GM13976 (cell line): ENCODE data around the gene DDX28.
A peak's percentile ranks its signal among the peaks of the same experiment; 100 is the strongest.
"Not testable (repeated sequence)": the region's sequence is repeated elsewhere in the genome, so short reads cannot be mapped to it uniquely, and the experiment has no call there.

Experiments used
- DNase-seq: peaks from one replicate; pipeline ENCODE4 v3.0.0; 2012; ENCODE audit warnings: low spot score
- CTCF ChIP-seq: IDR thresholded peaks from 2 replicates; pipeline ENCODE4 v1.5.1; 2012; ENCODE audit warnings: borderline replicate concordance, mild to moderate bottlenecking; ENCODE audit not compliant: insufficient read depth; ENCODE audit errors: extremely low read depth, missing control alignments, control extremely low read depth
- in situ Hi-C: fragments of 300-500 bp; cut with MboI; formaldehyde crosslinking; loops from one replicate; pipeline ENCODE4 v1.12.0; 2022; ENCODE audit warnings: low sequenced_read_pairs, mixed read lengths, inconsistent platforms; ENCODE audit not compliant: unreplicated experiment

The DDX28 gene

GRCh38 chr16:68041783-68042182, 18.8 kb upstream of the DDX28 start:
- TF ChIP-seq CTCF: no peak
- in situ Hi-C loops: loop anchor here (25.0 kb wide), 1 partner anchor 354 kb away; no protein-coding TSS in a partner anchor
- no peak for DNase-seq

GRCh38 chr16:68040506-68041288, 17.7 kb upstream of the DDX28 start:
- TF ChIP-seq CTCF: peak; percentile 89
- DNase-seq: peak; percentile 84
- in situ Hi-C loops: loop anchor here (25.0 kb wide), 1 partner anchor 353 kb away; no protein-coding TSS in a partner anchor

- no peak for TF ChIP-seq CTCF
- in situ Hi-C loops: loop anchor here (25.0 kb wide), 1 partner anchor 351 kb away; no protein-coding TSS in a partner anchor
- DNase-seq: no peak
Observed at GRCh38 chr16:68037841-68038597, 15.0 kb upstream of the DDX28 start.

GRCh38 chr16:68035227-68035626, 12.2 kb upstream of the DDX28 start:
- no peak for DNase-seq
- TF ChIP-seq CTCF: no peak
- in situ Hi-C loops: loop anchor here (25.0 kb wide), 1 partner anchor 348 kb away; no protein-coding TSS in a partner anchor

GRCh38 chr16:68033101-68033500, 10.1 kb upstream of the DDX28 start:
- DNase-seq: no peak
- TF ChIP-seq CTCF: no peak
- in situ Hi-C loops: loop anchor here (25.0 kb wide), 1 partner anchor 346 kb away; no protein-coding TSS in a partner anchor

- in situ Hi-C loops: loop anchor here (25.0 kb wide), 1 partner anchor 345 kb away; no protein-coding TSS in a partner anchor
- no peak for DNase-seq
- TF ChIP-seq CTCF: no peak
Observed at GRCh38 chr16:68031951-68032350, 8.9 kb upstream of the DDX28 start.

GRCh38 chr16:68030108-68030507, 7.1 kb upstream of the DDX28 start:
- in situ Hi-C loops: loop anchor here (25.0 kb wide), 1 partner anchor 343 kb away; no protein-coding TSS in a partner anchor
- DNase-seq: not testable (repeated sequence)
